ENCODE data around the gene SHISA4.

Gene SHISA4

GRCh38 chr1:201887116-201887866, 1.4 kb upstream of the SHISA4 start:
- TF ChIP-seq FOXA1 (IDR thresholded peaks at IDR 0.05) (no peak), FOXK2 (IDR thresholded peaks at IDR 0.05) (no peak), SP1 (IDR thresholded peaks at IDR 0.05) (no peak), ARNT (IDR thresholded peaks at IDR 0.05) (no peak), HDGF (IDR thresholded peaks at IDR 0.05; ENCODE audit: borderline replicate concordance) (no peak)
- CTCF ChIA-PET, result interaction anchor here (0.6 to 1.6 kb wide), 5 partner anchors 9 to 178 kb away, joined by 3 to 7 read pairs (median 3); no protein-coding TSS in a partner anchor
- POLR2A ChIA-PET, result interaction anchor here (0.8 kb wide), 1 partner anchor 57 kb away, joined by 3 read pairs; no protein-coding TSS in a partner anchor
- no peak for DNase-seq (ENCODE audit: extremely low spot score)

GRCh38 chr1:201889090-201889968, 631 bp downstream of the SHISA4 start:
- POLR2A ChIA-PET, result no interaction called here
- CTCF ChIA-PET, result no interaction called here
- TF ChIP-seq FOXM1 (IDR thresholded peaks at IDR 0.05; ENCODE audit: borderline replicate concordance) (no peak), L3MBTL2 (conservative IDR thresholded peaks at IDR 0.05) (no peak), TARDBP (IDR thresholded peaks at IDR 0.05) (no peak), ZNF384 (IDR thresholded peaks at IDR 0.05) (no peak), SUZ12 (IDR thresholded peaks at IDR 0.05) (no peak), FOXK2 (IDR thresholded peaks at IDR 0.05) (no peak), FOXA1 (IDR thresholded peaks at IDR 0.05) (no peak), NFRKB (IDR thresholded peaks at IDR 0.05) (no peak), ARNT (IDR thresholded peaks at IDR 0.05) (no peak), PKNOX1 (IDR thresholded peaks at IDR 0.05) (no peak), SP1 (IDR thresholded peaks at IDR 0.05) (no peak), HDGF (IDR thresholded peaks at IDR 0.05; ENCODE audit: borderline replicate concordance) (no peak), LEF1 (IDR thresholded peaks at IDR 0.05; ENCODE audit: borderline replicate concordance) (no peak), BHLHE40 (IDR thresholded peaks at IDR 0.05; ENCODE audit: borderline replicate concordance) (no peak), CTBP1 (IDR thresholded peaks at IDR 0.05; ENCODE audit: borderline replicate concordance) (no peak), ELF4 (IDR thresholded peaks at IDR 0.05) (no peak)
- DNase-seq (ENCODE audit: extremely low spot score), result no peak

- ChIA-PET CTCF (no interaction called here), POLR2A (no interaction called here)
- no peak for DNase-seq (ENCODE audit: extremely low spot score)
- no peak for TF ChIP-seq FOXA1 (IDR thresholded peaks at IDR 0.05)
- no peak for TF ChIP-seq NFRKB (IDR thresholded peaks at IDR 0.05)
These were observed 1.5 kb downstream of the SHISA4 start for GRCh38 chr1:201890223-201890622.

- DNase-seq (ENCODE audit: extremely low spot score), result no peak
- ChIA-PET CTCF (interaction anchor here (1.4 kb wide), 1 partner anchor 82 kb away, joined by 4 read pairs; no protein-coding TSS in a partner anchor), POLR2A (no interaction called here)
- no peak for TF ChIP-seq SP1 (IDR thresholded peaks at IDR 0.05)
- TF ChIP-seq ZNF384 (IDR thresholded peaks at IDR 0.05), result no peak
- TF ChIP-seq SUZ12 (IDR thresholded peaks at IDR 0.05), result no peak
- TF ChIP-seq L3MBTL2 (conservative IDR thresholded peaks at IDR 0.05), result no peak
- no peak for TF ChIP-seq FOXK2 (IDR thresholded peaks at IDR 0.05)
These were observed 2.2 kb downstream of the SHISA4 start for GRCh38 chr1:201890806-201891450.

GRCh38 chr1:201891451-201892045, 2.9 kb downstream of the SHISA4 start:
- ChIA-PET POLR2A (interaction anchor here (2.5 kb wide), 1 partner anchor 8 kb away, joined by 6 read pairs; no protein-coding TSS in a partner anchor), CTCF (interaction anchor here (0.7 to 1.4 kb wide), 2 partner anchors 81 to 82 kb away, joined by 4 read pairs; no protein-coding TSS in a partner anchor)
- DNase-seq (ENCODE audit: extremely low spot score), result no peak
- TF ChIP-seq L3MBTL2 (conservative IDR thresholded peaks at IDR 0.05) (no peak), ZNF384 (IDR thresholded peaks at IDR 0.05) (no peak), FOXM1 (IDR thresholded peaks at IDR 0.05; ENCODE audit: borderline replicate concordance) (no peak), ARNT (IDR thresholded peaks at IDR 0.05) (no peak), BHLHE40 (IDR thresholded peaks at IDR 0.05; ENCODE audit: borderline replicate concordance) (no peak), FOXK2 (IDR thresholded peaks at IDR 0.05) (no peak), SP1 (IDR thresholded peaks at IDR 0.05) (no peak)

GRCh38 chr1:201892211-201892610, 3.5 kb downstream of the SHISA4 start:
- DNase-seq (ENCODE audit: extremely low spot score), result no peak
- CTCF ChIA-PET, result interaction anchor here (0.7 to 1.4 kb wide), 4 partner anchors 9 to 82 kb away, joined by 3 to 4 read pairs (median 4); no protein-coding TSS in a partner anchor
- TF ChIP-seq NFRKB (IDR thresholded peaks at IDR 0.05), result no peak
- TF ChIP-seq BHLHE40 (IDR thresholded peaks at IDR 0.05; ENCODE audit: borderline replicate concordance), result no peak
- TF ChIP-seq FOXK2 (IDR thresholded peaks at IDR 0.05), result no peak
- no peak for TF ChIP-seq CTBP1 (IDR thresholded peaks at IDR 0.05; ENCODE audit: borderline replicate concordance)
- POLR2A ChIA-PET, result interaction anchor here (2.5 kb wide), 1 partner anchor 9 kb away, joined by 6 read pairs; no protein-coding TSS in a partner anchor

GRCh38 chr1:201893431-201893830, 4.7 kb downstream of the SHISA4 start:
- ChIA-PET CTCF (interaction anchor here (0.5 to 4.8 kb wide), 2 partner anchors 10 to 80 kb away, joined by 4 to 76 read pairs; no protein-coding TSS in a partner anchor), POLR2A (interaction anchor here (1.1 to 2.5 kb wide), 4 partner anchors 10 to 79 kb away, joined by 3 to 6 read pairs (median 4); partner anchors contain the start of gene TIMM17A)
- DNase-seq (ENCODE audit: extremely low spot score), result no peak
- no peak for TF ChIP-seq SP1 (IDR thresholded peaks at IDR 0.05)

Measured in HEK293T (cell line).